Measurements from ENCODE around the gene GTF2I. TPM values are rescaled to one million over a fixed set of nuclear protein-coding genes. Genes with fewer than 3 reads are reported as not detected.
"Not testable (repeated sequence)": the region's sequence is repeated elsewhere in the genome, so short reads cannot be mapped to it uniquely, and the experiment has no call there.

Gene GTF2I
- polyA plus RNA-seq, 10 donors = 110 to 215 (median 162) TPM

GRCh38 chr7:74655324-74655723 lies 2.2 kb upstream of the GTF2I start:
- DNase-seq = no peak

GRCh38 chr7:74655768-74656440 lies 1.6 kb upstream of the GTF2I start:
- peak in 1 of 3 donors; percentile 8 for DNase-seq

- DNase-seq = peak; percentile 43 to 81 (median 67)
These were observed 1.1 kb upstream of the GTF2I start for GRCh38 chr7:74656441-74656836.

DNA sequence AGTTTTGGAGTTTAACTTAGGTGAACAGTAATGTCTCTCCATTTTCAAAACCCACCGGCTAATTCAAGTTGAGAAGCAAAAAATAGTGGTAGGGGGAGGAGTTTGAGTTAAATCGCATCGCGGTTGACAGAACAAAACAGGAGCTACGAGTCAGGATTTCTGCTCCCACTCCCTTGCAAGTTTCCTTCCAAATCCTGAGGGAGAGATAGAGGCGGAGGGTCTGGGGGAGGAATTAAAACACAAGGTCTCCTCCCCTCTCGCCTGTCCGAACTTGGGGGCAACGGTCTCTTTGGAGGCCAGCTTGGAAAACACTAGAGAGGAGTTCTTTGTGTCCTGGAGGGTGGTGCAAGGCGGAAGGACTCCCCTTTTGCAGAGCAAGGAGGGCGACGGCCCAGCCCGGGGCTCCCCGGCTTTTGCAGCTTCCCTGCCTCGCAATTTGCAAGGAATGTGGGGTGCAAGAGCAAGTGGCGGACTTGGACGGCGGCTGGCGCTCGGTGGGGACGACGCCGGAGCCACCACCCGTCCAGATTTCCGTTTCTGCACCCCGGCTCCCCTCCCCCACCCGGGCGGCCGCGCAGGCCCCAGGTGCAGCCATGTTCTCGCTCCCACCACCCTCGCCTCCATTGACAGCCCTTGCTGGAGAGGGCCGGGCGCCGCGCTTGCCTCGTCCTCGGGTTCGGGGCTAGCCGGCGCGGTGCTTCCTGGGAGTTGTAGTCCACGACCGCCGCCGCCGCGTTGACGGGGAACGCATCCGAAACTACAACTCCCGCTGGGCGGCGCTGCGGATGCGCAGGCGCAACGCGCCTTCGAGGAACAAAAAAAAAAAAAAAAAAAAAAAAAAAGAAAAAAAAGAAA lies 454 bp upstream of the GTF2I start:
- DNase-seq = peak; percentile 98 to 99 (median 98)

DNA sequence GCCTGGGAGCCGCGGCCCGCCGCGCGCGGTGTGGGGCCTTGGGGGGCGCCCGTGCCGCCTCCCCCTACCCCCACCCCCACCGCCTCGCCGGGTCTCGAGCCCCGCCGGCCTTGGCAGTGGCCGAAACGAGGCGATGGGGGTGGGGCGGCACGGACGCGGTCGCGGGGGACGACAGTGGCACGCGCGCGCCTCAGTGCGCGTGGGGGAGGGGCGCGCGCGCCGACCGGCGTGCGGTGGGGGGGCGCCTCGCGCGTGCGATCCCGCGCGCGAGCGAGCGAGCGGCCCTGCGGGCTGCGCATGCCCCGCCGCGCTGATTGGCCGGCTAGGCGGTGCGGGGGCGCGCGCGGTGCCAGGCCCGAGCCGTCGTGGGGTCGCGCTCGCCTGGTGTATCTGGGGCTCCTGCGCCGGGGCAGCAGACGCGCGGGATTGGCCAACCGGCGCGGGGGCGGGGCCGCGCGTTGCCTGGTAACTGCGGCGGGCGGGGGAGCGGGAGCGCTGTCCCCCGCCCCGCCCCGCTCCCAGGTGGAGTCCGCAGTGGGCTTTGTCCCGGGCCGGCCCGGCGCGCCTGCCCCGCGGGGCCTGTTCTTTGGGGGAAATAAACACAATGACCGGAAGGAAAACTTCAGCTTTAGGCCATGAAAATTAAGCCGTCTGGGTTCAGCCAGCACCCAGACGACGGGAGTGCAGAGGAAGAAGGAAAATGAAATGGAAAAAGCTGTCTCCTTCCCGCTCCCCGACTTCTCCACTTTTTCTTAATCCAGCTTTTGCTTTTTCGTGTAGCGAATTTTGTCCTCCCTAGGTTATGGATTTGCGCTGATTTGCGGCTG lies 873 bp downstream of the GTF2I start:
- peak; percentile 92 to 95 (median 93) for DNase-seq

DNA sequence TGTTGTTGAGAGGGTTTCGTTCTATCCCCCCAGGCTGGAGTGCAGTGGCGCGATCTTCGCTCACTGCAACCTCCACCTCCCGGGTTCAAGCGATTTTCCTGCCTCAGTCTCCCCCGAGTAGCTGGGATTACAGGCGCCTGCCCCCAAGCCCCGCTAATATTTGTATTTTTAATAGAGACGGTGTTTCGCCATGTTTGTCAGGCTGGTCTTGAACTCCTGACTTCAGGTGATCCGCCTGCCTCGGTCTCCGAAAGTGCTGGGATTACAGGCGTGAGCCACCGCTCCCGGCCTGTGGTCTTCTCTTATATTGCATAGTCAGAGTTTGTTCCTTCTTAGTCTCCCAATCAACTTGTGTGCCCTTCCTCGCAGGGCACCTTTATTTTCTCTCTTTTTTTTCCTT lies 2.7 kb downstream of the GTF2I start:
- not testable (repeated sequence) for DNase-seq

GRCh38 chr7:74661836-74662794 lies 4.6 kb downstream of the GTF2I start:
- not testable (repeated sequence) for DNase-seq

DNA sequence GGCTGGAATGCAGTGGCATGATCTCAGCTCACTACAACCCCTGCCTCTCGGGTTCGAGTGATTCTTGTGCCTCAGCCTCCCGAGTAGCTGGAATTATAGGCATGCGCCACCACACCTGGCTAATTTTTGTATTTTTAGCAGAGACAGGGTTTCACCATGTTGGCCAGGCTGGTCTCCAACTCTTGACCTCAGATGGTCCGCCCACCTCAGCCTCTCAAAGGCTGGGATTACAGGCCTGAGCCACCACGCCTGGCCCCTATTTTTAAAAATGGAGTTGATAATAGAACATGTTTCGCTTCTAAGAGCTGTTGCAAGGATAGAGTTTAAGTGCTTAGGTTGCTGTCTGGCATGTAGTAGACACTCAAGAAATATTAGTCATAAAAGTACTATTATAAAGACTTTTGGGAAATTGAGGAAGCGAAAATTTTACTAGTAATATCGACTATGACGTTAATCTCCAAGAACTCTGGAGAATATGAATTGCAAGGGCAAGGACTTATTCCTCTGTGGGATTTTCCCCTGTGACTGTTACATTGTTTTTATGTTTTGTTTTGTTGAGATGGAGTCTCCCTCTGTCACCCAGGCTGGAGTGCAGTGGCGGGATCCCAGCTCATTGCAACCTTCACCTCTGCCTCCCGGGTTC lies 7.9 kb downstream of the GTF2I start:
- no peak for DNase-seq

DNA sequence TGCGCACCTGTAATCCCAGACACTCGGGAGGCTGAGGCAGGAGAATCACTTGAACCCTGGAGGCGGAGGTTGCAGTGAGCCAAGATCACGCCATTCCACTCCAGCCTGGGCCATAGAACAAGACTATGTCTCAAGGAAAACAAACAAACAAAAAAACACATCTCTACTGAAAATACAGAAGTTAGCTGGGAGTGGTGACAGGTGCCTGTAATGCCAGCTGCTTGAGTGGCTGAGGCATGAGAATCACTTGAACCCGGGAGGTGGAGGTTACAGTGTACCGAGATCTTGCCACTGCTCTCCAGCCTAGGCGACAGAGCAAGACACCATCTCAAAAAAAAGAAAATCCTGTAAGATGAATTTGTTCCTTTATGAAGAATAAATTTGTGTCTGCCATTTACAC lies 9.5 kb downstream of the GTF2I start:
- not testable (repeated sequence) for DNase-seq

- DNase-seq = not testable (repeated sequence)
These were observed 10.0 kb downstream of the GTF2I start for GRCh38 chr7:74667520-74667919.

- no peak for DNase-seq
These were observed 14.1 kb downstream of the GTF2I start for GRCh38 chr7:74671602-74672001.

DNA sequence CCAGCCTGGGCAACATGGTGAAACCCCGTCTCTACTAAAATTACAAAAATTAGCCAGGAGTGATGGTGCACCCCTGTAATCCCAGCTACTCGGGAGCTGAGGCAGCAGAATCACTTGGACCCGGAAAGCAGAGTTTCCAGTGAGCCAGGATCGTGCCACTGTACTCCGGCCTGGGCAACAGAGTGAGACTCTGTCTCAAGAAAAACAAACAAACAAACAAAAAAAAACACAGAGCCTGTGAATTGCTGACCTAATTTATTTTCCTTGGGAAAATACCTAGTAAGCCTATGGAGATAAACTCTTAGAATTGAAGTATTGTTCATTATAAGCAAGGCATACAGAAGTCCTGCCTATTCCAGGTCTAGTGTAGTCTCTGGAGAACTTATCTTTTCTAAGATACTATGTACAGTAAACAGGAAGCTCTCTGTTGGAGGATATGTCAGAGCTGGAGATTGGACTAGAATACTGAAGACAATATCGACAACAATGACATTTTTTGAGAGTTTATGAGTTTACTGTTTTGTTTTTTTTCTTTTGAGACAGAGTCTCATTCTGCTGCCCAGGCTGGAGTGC lies 14.9 kb downstream of the GTF2I start:
- no peak for DNase-seq

- no peak for DNase-seq
These were observed 16.6 kb downstream of the GTF2I start for GRCh38 chr7:74674166-74674565.

- DNase-seq = no peak
These were observed 25.3 kb downstream of the GTF2I start for GRCh38 chr7:74682829-74683228.

GRCh38 chr7:74683799-74684198 lies 26.3 kb downstream of the GTF2I start:
- no peak for DNase-seq

GRCh38 chr7:74684473-74684872 lies 27.0 kb downstream of the GTF2I start:
- no peak for DNase-seq

- no peak for DNase-seq
These were observed 27.4 kb downstream of the GTF2I start for GRCh38 chr7:74684921-74685320.

DNA sequence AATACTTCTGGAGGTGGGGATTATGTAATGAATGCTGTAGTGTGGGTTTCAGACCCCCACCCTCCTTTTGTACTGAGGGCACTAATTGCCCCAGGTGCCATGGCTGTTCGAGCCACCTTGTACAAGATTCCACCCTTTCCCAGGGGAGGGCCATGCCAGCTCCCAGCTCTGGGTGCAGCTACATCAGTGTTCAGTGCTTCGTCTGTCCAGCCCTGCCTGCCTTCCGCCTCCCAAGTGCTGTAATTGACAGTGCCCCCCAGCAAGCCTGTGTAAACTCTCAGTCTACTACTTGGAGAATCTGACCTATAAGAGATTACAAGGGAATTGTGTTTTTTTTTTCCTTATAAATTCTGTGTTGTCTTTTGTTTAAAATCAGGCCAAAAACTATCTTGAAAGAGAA lies 33.0 kb downstream of the GTF2I start:
- DNase-seq = no peak

DNA sequence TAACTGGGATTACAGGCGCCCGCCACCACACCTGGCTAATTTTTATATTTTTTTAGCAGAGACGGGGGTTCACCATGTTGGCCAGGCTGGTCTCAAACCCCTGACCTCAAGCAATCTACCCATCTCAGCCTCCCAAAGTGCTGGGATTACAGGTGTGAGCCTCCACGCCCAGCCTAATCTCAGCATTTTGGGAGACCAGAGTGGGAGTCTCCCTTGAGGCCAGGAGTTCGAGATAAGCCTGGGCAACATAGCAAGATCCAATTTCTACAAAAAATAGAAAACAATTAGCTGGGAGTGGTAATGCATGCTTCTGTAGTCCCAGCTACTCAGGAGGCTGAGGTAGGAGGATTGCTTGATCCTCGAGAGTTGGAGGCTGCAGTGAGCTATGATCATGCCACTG lies 46.9 kb downstream of the GTF2I start:
- DNase-seq = not testable (repeated sequence)

- DNase-seq = no peak
These were observed 49.7 kb downstream of the GTF2I start for GRCh38 chr7:74707238-74707637.

Measured in muscle of back (tissue), 11 donors.